PC-9 (cell line): ENCODE results near the gene HSD17B14.
"Not testable (repeated sequence)": the region's sequence is repeated elsewhere in the genome, so short reads cannot be mapped to it uniquely, and the experiment has no call there.

Source experiments
- EZH2 ChIP-seq: fragments of 200-600 bp; sonication (generic); IDR thresholded peaks from 2 replicates; pipeline ENCODE4 v1.8.0; 2017; ENCODE audit warnings: antibody characterized with exemption, low read depth
- TF ChIP-seq, protein P1 (sequence below): fragments of 200-600 bp; sonication (generic); conservative IDR thresholded peaks from 2 replicates; pipeline ENCODE4 v1.6.1; 2017; ENCODE audit warnings: mixed run types, antibody characterized with exemption, mild to moderate bottlenecking, moderate library complexity

DNA sequence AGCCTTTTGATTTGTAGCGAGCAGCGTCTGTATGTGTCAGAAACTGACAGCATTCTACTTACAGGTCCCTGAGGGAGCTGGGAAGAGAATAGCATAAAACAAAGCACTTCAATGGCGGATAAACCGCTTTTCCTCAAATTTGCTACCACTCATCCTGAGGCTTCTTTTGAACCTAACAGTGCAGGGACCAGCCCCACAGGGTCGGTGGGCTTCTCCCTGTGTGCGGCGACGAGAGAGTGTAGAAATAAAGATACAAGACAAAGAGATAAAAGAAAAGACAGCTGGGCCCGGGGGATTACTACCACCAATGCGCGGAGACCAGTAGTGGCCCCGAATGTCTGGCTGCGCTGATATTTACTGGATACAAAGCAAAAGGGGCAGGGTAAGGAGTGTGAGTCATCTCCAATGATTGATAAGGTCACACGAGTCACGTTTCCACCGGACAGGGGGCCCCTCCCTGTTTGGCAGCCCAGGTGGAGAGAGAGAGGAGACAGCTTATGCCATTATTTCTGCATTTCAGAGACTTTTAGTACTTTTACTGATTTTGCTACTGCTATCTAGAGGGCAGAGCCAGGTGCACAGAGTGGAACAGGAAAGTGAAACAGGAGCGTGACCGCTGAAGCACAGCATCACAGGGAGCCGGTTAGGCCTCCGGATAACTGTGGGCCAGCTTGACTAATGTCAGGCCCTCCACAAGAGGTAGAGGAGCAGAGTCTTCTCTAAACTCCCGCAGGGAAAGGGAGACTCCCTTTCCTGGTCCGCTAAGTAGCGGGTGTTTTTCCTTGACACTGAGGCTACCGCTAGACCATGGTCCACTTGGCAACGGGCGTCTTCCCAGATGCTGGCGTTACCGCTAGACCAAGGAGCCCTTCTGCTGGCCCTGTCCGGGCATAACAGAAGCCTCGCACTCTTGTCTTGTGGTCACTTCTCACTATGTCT, 40.0 kb upstream of the HSD17B14 start:
- TF ChIP-seq, protein P1, sequence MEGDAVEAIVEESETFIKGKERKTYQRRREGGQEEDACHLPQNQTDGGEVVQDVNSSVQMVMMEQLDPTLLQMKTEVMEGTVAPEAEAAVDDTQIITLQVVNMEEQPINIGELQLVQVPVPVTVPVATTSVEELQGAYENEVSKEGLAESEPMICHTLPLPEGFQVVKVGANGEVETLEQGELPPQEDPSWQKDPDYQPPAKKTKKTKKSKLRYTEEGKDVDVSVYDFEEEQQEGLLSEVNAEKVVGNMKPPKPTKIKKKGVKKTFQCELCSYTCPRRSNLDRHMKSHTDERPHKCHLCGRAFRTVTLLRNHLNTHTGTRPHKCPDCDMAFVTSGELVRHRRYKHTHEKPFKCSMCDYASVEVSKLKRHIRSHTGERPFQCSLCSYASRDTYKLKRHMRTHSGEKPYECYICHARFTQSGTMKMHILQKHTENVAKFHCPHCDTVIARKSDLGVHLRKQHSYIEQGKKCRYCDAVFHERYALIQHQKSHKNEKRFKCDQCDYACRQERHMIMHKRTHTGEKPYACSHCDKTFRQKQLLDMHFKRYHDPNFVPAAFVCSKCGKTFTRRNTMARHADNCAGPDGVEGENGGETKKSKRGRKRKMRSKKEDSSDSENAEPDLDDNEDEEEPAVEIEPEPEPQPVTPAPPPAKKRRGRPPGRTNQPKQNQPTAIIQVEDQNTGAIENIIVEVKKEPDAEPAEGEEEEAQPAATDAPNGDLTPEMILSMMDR: not testable (repeated sequence)
- TF ChIP-seq EZH2: not testable (repeated sequence)
